ENCODE results near the gene STK26.

GRCh38 chrX:132009350-132009749 is 13.8 kb upstream of the STK26 start:
- TF ChIP-seq CTCF (IDR thresholded peaks at IDR 0.05 in 4 of 5, conservative IDR thresholded peaks at IDR 0.05 in 1 of 5), result no peak
- TF ChIP-seq POLR2A (IDR thresholded peaks at IDR 0.05), result no peak

Measured in gastrocnemius medialis (tissue), 4 donors.